HUES48 (cell line): Measurements from ENCODE around the gene ADD3.

Source experiments
- H3K27ac ChIP-seq: one replicate; pipeline ENCODE4 v1.7.0; 2013; ENCODE audit warnings: low read depth, low read length, inconsistent platforms
- H3K27me3 ChIP-seq: 2 replicates; pipeline ENCODE4 v1.6.1; 2013; ENCODE audit warnings: mild to moderate bottlenecking, low read length; ENCODE audit not compliant: control insufficient read depth, insufficient read depth
- H3K36me3 ChIP-seq: 2 replicates; pipeline ENCODE4 v1.6.1; 2013; ENCODE audit warnings: low read length; ENCODE audit not compliant: control insufficient read depth, insufficient read depth
- H3K4me1 ChIP-seq: 2 replicates; pipeline ENCODE4 v1.6.1; 2013; ENCODE audit warnings: mild to moderate bottlenecking, low read length; ENCODE audit not compliant: control insufficient read depth, insufficient read depth
- H3K4me3 ChIP-seq: 2 replicates; pipeline ENCODE4 v1.5.1; 2013; ENCODE audit warnings: mild to moderate bottlenecking, low read depth, low read length
- H3K9ac ChIP-seq: 2 replicates; pipeline ENCODE4 v1.6.1; 2013; ENCODE audit warnings: mild to moderate bottlenecking, low read depth, low read length, moderate library complexity
- H3K9me3 ChIP-seq: 2 replicates; pipeline ENCODE4 v1.6.1; 2013; ENCODE audit warnings: low read length; ENCODE audit not compliant: control insufficient read depth, insufficient read depth

The ADD3 gene

DNA sequence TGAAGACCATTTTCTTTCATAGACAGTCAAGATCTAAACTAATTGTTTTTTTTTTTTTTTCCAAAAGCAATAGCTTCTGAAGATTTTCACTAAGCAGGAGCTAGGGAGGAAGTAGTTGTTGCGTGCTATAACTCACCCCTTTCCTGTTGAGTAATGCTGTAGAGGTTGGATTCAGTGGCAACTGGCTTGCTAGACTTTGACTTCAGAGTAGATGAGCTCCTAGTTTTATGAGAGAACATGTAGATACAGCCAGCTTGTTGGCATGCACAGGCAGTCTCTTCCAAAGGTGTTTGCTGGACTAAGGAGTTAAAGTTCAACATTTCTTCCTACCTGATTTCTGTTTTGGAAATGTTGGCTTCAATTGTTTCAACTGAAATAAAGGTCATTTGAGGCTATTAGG is 133.4 kb downstream of the ADD3 start:
- Histone ChIP-seq H3K4me3 (no peak overlapping the region), H3K27ac (no peak overlapping the region), H3K9ac (no peak overlapping the region), H3K27me3 (peaks cover 19% of the 10 kb centered on the region), H3K9me3 (no peaks in the 10 kb centered on the region), H3K4me1 (peaks cover 5% of the 10 kb centered on the region; the same call in 1 of the 2 replicates), H3K36me3 (no peaks in the 10 kb centered on the region)

DNA sequence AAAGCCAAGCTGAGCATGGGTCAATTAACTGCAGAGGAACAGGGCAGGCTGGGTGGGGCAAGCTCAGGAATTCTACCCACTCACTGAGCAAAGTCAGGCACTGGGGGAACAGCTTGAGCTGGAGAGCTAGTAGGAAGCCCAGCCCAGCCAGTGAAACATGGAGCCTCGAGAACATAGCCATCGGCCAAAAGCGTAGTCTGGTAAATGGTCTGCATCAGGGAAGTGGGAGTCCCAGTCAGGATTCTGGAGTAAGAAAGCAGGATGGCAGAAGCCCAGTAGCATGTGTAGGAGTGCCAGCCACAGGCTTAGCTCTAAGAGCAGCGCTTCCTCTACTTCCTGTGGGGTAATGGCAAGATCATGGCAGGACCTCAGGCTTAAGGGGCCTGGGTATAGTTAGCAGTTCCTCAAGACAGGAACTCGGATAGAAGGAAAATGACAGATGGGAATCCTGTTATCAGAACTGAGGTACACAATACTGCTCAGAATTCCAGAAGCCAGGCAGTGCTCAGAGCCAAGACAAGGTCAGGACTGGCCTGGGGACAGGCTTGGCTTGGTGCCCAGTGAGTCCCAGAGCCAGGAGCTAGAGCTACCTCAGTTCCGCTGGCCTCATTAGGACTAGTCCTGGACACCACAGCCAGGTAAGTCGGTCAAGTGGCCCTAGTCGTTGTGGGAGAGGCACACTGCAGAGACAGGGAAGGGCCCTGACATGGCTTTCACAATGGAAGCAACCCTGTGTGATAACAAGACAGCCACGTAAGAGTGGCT is 134.3 kb downstream of the ADD3 start:
- Histone ChIP-seq H3K9me3 (no peaks in the 10 kb centered on the region), H3K27me3 (peaks cover 19% of the 10 kb centered on the region), H3K27ac (no peak overlapping the region), H3K4me3 (no peak overlapping the region), H3K4me1 (peaks cover 5% of the 10 kb centered on the region; the same call in 1 of the 2 replicates), H3K9ac (no peak overlapping the region), H3K36me3 (no peaks in the 10 kb centered on the region)

DNA sequence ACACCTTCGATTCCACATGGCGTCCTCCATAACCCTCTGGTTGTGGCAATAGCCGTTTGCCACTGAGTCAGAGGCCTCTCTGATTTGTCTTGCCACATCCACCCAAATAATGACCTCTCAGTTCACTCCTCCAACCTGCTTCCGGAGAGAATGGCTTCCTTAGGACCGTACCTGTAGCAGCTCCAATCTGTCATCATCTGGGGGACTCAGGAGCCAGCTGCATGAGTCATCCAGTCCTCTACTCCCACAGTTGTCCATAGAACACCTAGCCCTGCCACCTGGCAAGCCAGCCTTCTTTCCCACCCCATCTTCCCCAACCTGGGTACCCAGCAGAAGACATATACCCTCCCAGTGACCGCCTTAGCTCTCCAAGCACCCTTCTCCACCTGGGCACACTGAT is 135.2 kb downstream of the ADD3 start:
- Histone ChIP-seq H3K27ac (no peak overlapping the region), H3K36me3 (no peaks in the 10 kb centered on the region), H3K4me1 (peaks cover 2% of the 10 kb centered on the region; the same call in 1 of the 2 replicates), H3K9ac (no peak overlapping the region), H3K27me3 (peaks cover 19% of the 10 kb centered on the region), H3K9me3 (no peaks in the 10 kb centered on the region), H3K4me3 (no peak overlapping the region)

GRCh38 chr10:110144507-110144906 is 136.7 kb downstream of the ADD3 start:
- Histone ChIP-seq H3K4me3 (no peak overlapping the region), H3K9ac (no peak overlapping the region), H3K9me3 (no peaks in the 10 kb centered on the region), H3K27me3 (peaks cover 21% of the 10 kb centered on the region), H3K36me3 (no peaks in the 10 kb centered on the region), H3K4me1 (0 out of 2 replicates have a peak, but pooled peaks cover 3% of the 10 kb centered on the region), H3K27ac (no peak overlapping the region)

DNA sequence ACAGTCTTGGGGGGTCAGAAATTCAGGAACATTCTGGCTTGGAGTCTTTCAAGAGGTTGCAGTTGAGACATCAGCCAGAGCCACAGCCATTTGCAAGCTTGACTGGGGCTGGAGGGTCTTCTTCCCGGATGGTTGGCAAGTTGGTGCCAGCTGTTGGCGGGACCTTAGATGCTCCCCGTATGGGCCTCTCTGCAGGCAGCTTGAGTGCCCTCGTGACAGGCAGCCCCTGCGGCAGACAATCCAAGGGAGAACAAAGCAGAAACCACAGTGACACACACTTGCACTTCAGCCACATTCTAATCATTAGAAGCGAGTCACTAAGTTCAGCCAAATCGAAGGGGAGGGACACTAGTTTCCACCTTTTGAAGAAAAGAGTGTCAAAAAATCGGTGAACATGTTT is 140.2 kb downstream of the ADD3 start:
- Histone ChIP-seq H3K27me3 (peaks cover 41% of the 10 kb centered on the region), H3K9me3 (no peaks in the 10 kb centered on the region), H3K4me1 (0 out of 2 replicates have a peak, but pooled peaks cover 3% of the 10 kb centered on the region), H3K9ac (no peak overlapping the region), H3K4me3 (no peak overlapping the region), H3K27ac (no peak overlapping the region), H3K36me3 (no peaks in the 10 kb centered on the region)

DNA sequence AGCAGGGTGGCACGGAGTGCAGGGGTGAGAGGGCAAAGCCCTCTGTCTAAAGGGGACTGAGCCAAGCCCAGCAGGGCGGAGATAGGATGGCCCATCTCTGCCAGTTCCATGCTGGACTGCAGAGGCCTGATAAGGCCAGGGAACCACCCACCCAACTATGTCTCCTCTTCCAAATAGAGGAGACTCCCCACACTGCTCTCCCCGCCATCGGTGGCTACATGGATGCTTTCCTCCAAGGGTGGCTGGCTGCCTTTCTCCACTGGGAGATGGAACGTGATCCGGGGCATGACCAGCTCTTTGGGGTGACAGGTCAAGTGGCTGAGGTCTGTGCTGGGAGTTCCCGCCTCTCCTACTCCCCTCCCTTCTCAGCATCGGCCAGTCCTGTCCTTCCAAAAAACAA is 141.5 kb downstream of the ADD3 start:
- no peak overlapping the region for H3K27ac ChIP-seq
- H3K9ac ChIP-seq, result no peak overlapping the region
- H3K9me3 ChIP-seq, result no peaks in the 10 kb centered on the region
- H3K4me1 ChIP-seq, result 0 out of 2 replicates have a peak, but pooled peaks cover 3% of the 10 kb centered on the region
- no peak overlapping the region for H3K4me3 ChIP-seq
- no peaks in the 10 kb centered on the region for H3K36me3 ChIP-seq
- H3K27me3 ChIP-seq, result peaks cover 42% of the 10 kb centered on the region

- no peak overlapping the region for H3K4me3 ChIP-seq
- H3K9ac ChIP-seq, result no peak overlapping the region
- peaks cover 36% of the 10 kb centered on the region for H3K27me3 ChIP-seq
Observed at GRCh38 chr10:110150046-110150445, 142.3 kb downstream of the ADD3 start.

GRCh38 chr10:110150981-110151380 is 143.2 kb downstream of the ADD3 start:
- Histone ChIP-seq H3K27me3 (peaks cover 31% of the 10 kb centered on the region), H3K9ac (no peak overlapping the region), H3K4me1 (0 out of 2 replicates have a peak, but pooled peaks cover 3% of the 10 kb centered on the region), H3K4me3 (no peak overlapping the region), H3K36me3 (no peaks in the 10 kb centered on the region), H3K9me3 (no peaks in the 10 kb centered on the region), H3K27ac (no peak overlapping the region)

More at GRCh38 chr10:110150046-110150445, 142.3 kb downstream of the ADD3 start:
- Histone ChIP-seq H3K4me1 (0 out of 2 replicates have a peak, but pooled peaks cover 3% of the 10 kb centered on the region), H3K27ac (no peak overlapping the region), H3K36me3 (no peaks in the 10 kb centered on the region), H3K9me3 (no peaks in the 10 kb centered on the region)

GRCh38 chr10:110151467-110151866 is 143.7 kb downstream of the ADD3 start:
- H3K36me3 ChIP-seq, result no peaks in the 10 kb centered on the region
- H3K9ac ChIP-seq, result no peak overlapping the region

GRCh38 chr10:110151971-110152370 is 144.2 kb downstream of the ADD3 start:
- H3K9me3 ChIP-seq, result no peaks in the 10 kb centered on the region
- H3K27me3 ChIP-seq, result peaks cover 34% of the 10 kb centered on the region
- H3K27ac ChIP-seq, result no peak overlapping the region
- 0 out of 2 replicates have a peak, but pooled peaks cover 3% of the 10 kb centered on the region for H3K4me1 ChIP-seq
- H3K36me3 ChIP-seq, result no peaks in the 10 kb centered on the region
- H3K4me3 ChIP-seq, result no peak overlapping the region
- no peak overlapping the region for H3K9ac ChIP-seq

More at GRCh38 chr10:110151467-110151866, 143.7 kb downstream of the ADD3 start:
- 0 out of 2 replicates have a peak, but pooled peaks cover 3% of the 10 kb centered on the region for H3K4me1 ChIP-seq
- no peaks in the 10 kb centered on the region for H3K9me3 ChIP-seq
- no peak overlapping the region for H3K4me3 ChIP-seq
- H3K27ac ChIP-seq, result no peak overlapping the region
- H3K27me3 ChIP-seq, result peaks cover 31% of the 10 kb centered on the region

GRCh38 chr10:110153396-110153795 is 145.6 kb downstream of the ADD3 start:
- 0 out of 2 replicates have a peak, but pooled peaks cover 3% of the 10 kb centered on the region for H3K4me1 ChIP-seq
- no peak overlapping the region for H3K4me3 ChIP-seq
- no peak overlapping the region for H3K27ac ChIP-seq
- no peaks in the 10 kb centered on the region for H3K36me3 ChIP-seq
- no peak overlapping the region for H3K9ac ChIP-seq
- peaks cover 44% of the 10 kb centered on the region for H3K27me3 ChIP-seq
- no peaks in the 10 kb centered on the region for H3K9me3 ChIP-seq
